Psoas muscle (tissue), 8 donors: ENCODE data around the gene BST1. TPM values are rescaled to one million over a fixed set of nuclear protein-coding genes. Genes with fewer than 3 reads are reported as not detected.

Source experiments
- ATAC-seq, 4 donors: fragments of 200-7000 bp; cut with Tn5 transposase; one replicate each; pipeline ENCODE4 v1.9.1; 2020; ENCODE audit warnings: moderate library complexity in 3 of 4, mild to moderate bottlenecking in 2 of 4
- DNase-seq, 2 donors: peaks; one replicate each; pipeline ENCODE4 v3.0.0-alpha.2; 2020
- H3K27ac ChIP-seq: fragments of 200-600 bp; one replicate; pipeline ENCODE4 v1.8.0; 2022
- H3K27me3 ChIP-seq, 3 donors: fragments of 200-600 bp in 1 of 3; one replicate each; pipeline versions ENCODE4 v1.6.1 to v1.8.0; 2013 to 2022; ENCODE audit warnings: low read length in 2 of 3, mild to moderate bottlenecking in 2 of 3, moderate library complexity in 1 of 3; ENCODE audit not compliant: insufficient read depth in 3 of 3
- H3K36me3 ChIP-seq, 2 donors: fragments of 200-600 bp in 1 of 2; one replicate each; pipeline versions ENCODE4 v1.6.1 to v1.8.0; 2013 to 2022; ENCODE audit warnings: low read depth in 1 of 2, mild to moderate bottlenecking in 1 of 2, moderate library complexity in 1 of 2; ENCODE audit not compliant: insufficient read depth in 1 of 2
- H3K4me1 ChIP-seq: fragments of 200-600 bp; one replicate; pipeline ENCODE4 v1.8.0; 2022
- H3K4me3 ChIP-seq: fragments of 200-600 bp; one replicate; pipeline ENCODE4 v1.8.0; 2022; ENCODE audit warnings: mild to moderate bottlenecking
- H3K9me3 ChIP-seq: fragments of 200-600 bp; one replicate; pipeline ENCODE4 v1.8.0; 2022
- CTCF ChIP-seq: fragments of 200-600 bp; IDR thresholded peaks from one replicate; pipeline ENCODE4 v1.8.0; 2022; ENCODE audit warnings: antibody characterized with exemption
- WGBS, 3 donors: extraction: QIAGEN DNeasy Blood & Tissue Kit; methylation state at CpG; one replicate each; pipeline versions ENCODE4 v1.1.6 to v1.1.7; 2013; 5-methylcytosine and 5-hydroxymethylcytosine counted together
- intact Hi-C, 2 donors: fragments of 100-400 bp; cut with DNase I; formaldehyde crosslinking; loops; one replicate each; pipeline versions ENCODE4 v1.11.0 to v1.14.2; 2022
- long read RNA-seq, 2 donors: library from polyadenylated mRNA; unstranded; transcript quantifications; one replicate each; pipeline ENCODE4 v2.0.0, GENCODE V29; 2021
- polyA plus RNA-seq, 3 donors: library from polyadenylated mRNA; stranded (reverse); fragments of 200-250 nt; gene quantifications; one replicate each; pipeline ENCODE4 v1.2.3, GENCODE V29; 2013
- total RNA-seq, 4 donors: library from RNA; stranded (reverse); fragmentation: NEBNext Ultra II Directional in 2 of 4; extraction: Animal tissue kit (Norgen Biotek cat#: 25700) in 2 of 4; gene quantifications; one replicate each; pipeline versions ENCODE4 v1.2.1 to v1.2.4, GENCODE V29; 2021 to 2023
- donor health status: healthy with polysubstance abuse.
- donor health status: DM: no; HTN: no; CAD: no; lungs with moderate emphysema.
- donor health status: Bipolar disorder and iron deficiency.
- donor health status: healthy.
- donor health status: DM: yes; HTN: yes; CAD: no.
- donor health status: DM: no; HTN: no; CAD: no.
- donor health status: DM: no; HTN: no; CAD: no.
- donor health status: DM: yes; HTN: yes; CAD: no.

BST1 gene
- total RNA-seq (1 to 10 TPM; 1.2 to 2.1 (median 1.3) TPM), polyA plus RNA-seq (1 to 10 TPM in 2 of 3 donors, under 1 TPM in 1; 0.98 to 1.5 (median 1.5) TPM)
- long read RNA-seq, donor 1, partial matches to known transcripts, result 0 of 1 reads
- long read RNA-seq, donor 1, other reads (novel, unspliced or antisense), result 1 of 1 reads
- long read RNA-seq, donor 2, partial matches to known transcripts, result 0 of 1 reads
- long read RNA-seq, donor 2, other reads (novel, unspliced or antisense), result 0 of 1 reads

- ATAC-seq (peak; percentile 17 to 62 (median 55)), DNase-seq (peak; percentile 67 to 77)
- no peaks in the 10 kb centered on the region for H3K36me3 ChIP-seq
- no peak within 1 kb of the TSS for H3K27ac ChIP-seq
- H3K27me3 ChIP-seq, result peaks cover 0 to 10% (median 0%) of the 10 kb centered on the region in 3 donors
- no peak for TF ChIP-seq CTCF
- peak within 1 kb of the TSS; percentile 63 for H3K4me3 ChIP-seq
- no peaks in the 10 kb centered on the region for H3K9me3 ChIP-seq
- WGBS, 3 donors, result 1 to 2% (median 1%) methylated on average over 33 to 43 of the region's 43 CpGs
- peaks cover 7% of the 10 kb centered on the region for H3K4me1 ChIP-seq
- intact Hi-C loops, result no loop called here
Observed at GRCh38 chr4:15702941-15703403, at the start of gene BST1. TSS of gene BST1 (plus strand) at chr4:15703065. CDS start at chr4:15703145, 80 bp downstream.

GRCh38 chr4:15653420-15653819, 49.4 kb upstream of the BST1 start:
- DNase-seq (no peak), ATAC-seq (no peak)
- H3K27me3 ChIP-seq, result no peaks in the 10 kb centered on the region
- intact Hi-C loops, result loop anchor here (5.0 to 10.0 kb wide), 4 partner anchors 176 to 819 kb away; partner anchors contain the start of gene CPEB2 (in 1 of the 2)
- no peaks in the 10 kb centered on the region for H3K9me3 ChIP-seq
- H3K4me3 ChIP-seq, result peak overlapping the region; percentile 83
- H3K36me3 ChIP-seq, result no peaks in the 10 kb centered on the region
- H3K27ac ChIP-seq, result peak overlapping the region; percentile 100
- no peak for TF ChIP-seq CTCF
- 11 to 22% (median 15%) methylated on average over 4 of the region's 4 CpGs for WGBS, 3 donors
- H3K4me1 ChIP-seq, result peaks cover 47% of the 10 kb centered on the region

- Histone ChIP-seq H3K4me3 (peak overlapping the region; percentile 83), H3K27me3 (no peaks in the 10 kb centered on the region), H3K36me3 (no peaks in the 10 kb centered on the region), H3K9me3 (no peaks in the 10 kb centered on the region), H3K4me1 (peaks cover 45% of the 10 kb centered on the region), H3K27ac (peak overlapping the region; percentile 100)
- no peak for DNase-seq
- no peak for ATAC-seq
- WGBS, 3 donors, result 0 to 5% (median 2%) methylated on average over 7 of the region's 7 CpGs
- intact Hi-C loops, result loop anchor here (2.0 to 10.0 kb wide), 5 partner anchors 175 to 819 kb away; partner anchors contain the start of gene CPEB2 (in 1 of the 2)
- no peak for TF ChIP-seq CTCF
Observed at GRCh38 chr4:15653864-15654592, 48.8 kb upstream of the BST1 start.

- Histone ChIP-seq H3K4me1 (peaks cover 38% of the 10 kb centered on the region), H3K27me3 (no peaks in the 10 kb centered on the region), H3K27ac (peak overlapping the region; percentile 100), H3K36me3 (no peaks in the 10 kb centered on the region), H3K9me3 (no peaks in the 10 kb centered on the region), H3K4me3 (peak overlapping the region; percentile 83)
- DNase-seq (peak; percentile 45 to 68), ATAC-seq (peak; percentile 54 to 69 (median 65))
- no peak for TF ChIP-seq CTCF
- WGBS, 3 donors, result 0 to 1% (median 0%) methylated on average over 34 to 66 of the region's 66 CpGs
- intact Hi-C loops, result loop anchor here (2.0 to 10.0 kb wide), 6 partner anchors 176 to 820 kb away; partner anchors contain the start of gene CPEB2 (in 2 of the 2)
Observed at GRCh38 chr4:15654593-15655222, 48.2 kb upstream of the BST1 start.
